ENCODE results near the gene DISC1.

DNA sequence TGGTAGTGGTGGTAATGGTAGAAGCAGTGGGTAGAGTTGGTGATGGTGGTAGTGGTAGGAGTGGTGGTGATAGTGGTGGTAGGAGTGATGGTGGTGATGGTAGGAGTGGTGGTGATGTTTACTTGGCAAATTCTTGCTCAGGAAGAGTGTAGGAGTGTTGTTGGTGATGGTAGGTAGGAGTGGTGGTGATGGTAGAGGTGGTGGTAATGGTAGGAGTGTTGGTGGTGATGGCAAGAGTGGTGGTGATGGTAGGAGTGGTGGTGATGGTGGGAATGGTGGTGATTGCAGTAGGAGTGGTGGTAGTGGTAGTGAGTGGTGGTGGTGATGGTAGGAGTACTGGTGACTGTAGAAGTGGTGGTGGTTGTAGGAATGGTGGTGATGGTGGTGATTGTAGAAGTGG lies 106.5 kb downstream of the DISC1 start:
- TF ChIP-seq, protein P1, sequence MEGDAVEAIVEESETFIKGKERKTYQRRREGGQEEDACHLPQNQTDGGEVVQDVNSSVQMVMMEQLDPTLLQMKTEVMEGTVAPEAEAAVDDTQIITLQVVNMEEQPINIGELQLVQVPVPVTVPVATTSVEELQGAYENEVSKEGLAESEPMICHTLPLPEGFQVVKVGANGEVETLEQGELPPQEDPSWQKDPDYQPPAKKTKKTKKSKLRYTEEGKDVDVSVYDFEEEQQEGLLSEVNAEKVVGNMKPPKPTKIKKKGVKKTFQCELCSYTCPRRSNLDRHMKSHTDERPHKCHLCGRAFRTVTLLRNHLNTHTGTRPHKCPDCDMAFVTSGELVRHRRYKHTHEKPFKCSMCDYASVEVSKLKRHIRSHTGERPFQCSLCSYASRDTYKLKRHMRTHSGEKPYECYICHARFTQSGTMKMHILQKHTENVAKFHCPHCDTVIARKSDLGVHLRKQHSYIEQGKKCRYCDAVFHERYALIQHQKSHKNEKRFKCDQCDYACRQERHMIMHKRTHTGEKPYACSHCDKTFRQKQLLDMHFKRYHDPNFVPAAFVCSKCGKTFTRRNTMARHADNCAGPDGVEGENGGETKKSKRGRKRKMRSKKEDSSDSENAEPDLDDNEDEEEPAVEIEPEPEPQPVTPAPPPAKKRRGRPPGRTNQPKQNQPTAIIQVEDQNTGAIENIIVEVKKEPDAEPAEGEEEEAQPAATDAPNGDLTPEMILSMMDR (IDR thresholded peaks at IDR 0.05; ENCODE audit: low read depth, low read length) = no peak
- TF ChIP-seq EZH2phosphoT487 (IDR thresholded peaks at IDR 0.05; ENCODE audit: low read depth) = no peak
